Gastrocnemius medialis (tissue), 4 donors: ENCODE measurements around the gene SLF1. TPM values are rescaled to one million over a fixed set of nuclear protein-coding genes. Genes with fewer than 3 reads are reported as not detected.

Source experiments
- ATAC-seq, 2 donors: fragments of 150-250 bp; one replicate each; pipeline ENCODE4 v1.9.1; 2016
- DNase-seq, 2 donors: peaks; one replicate each; pipeline ENCODE4 v3.0.0-alpha.2; 2019
- H3K27ac ChIP-seq, 4 donors: fragments of 200-600 bp; sonication (generic); 1 replicate in 1 of 4; 2 replicates in 3 of 4; pipeline ENCODE4 v1.5.1; 2016 to 2018; ENCODE audit warnings: mild to moderate bottlenecking in 2 of 4, moderate library complexity in 1 of 4
- H3K27me3 ChIP-seq, 3 donors: fragments of 200-600 bp; sonication (generic) in 2 of 3; 1 replicate in 1 of 3; 2 replicates in 2 of 3; pipeline versions ENCODE4 v1.5.1 to v1.6.0; 2016 to 2019; ENCODE audit warnings: mild to moderate bottlenecking in 1 of 3, moderate library complexity in 1 of 3
- H3K36me3 ChIP-seq, 2 donors: fragments of 200-600 bp; sonication (generic) in 1 of 2; one replicate each; pipeline ENCODE4 v1.5.1; 2017 to 2018
- H3K4me1 ChIP-seq, 2 donors: fragments of 200-600 bp; sonication (generic) in 1 of 2; one replicate each; pipeline ENCODE4 v1.5.1; 2016 to 2017; ENCODE audit warnings: mild to moderate bottlenecking in 2 of 2
- H3K4me3 ChIP-seq, 4 donors: fragments of 200-600 bp; sonication (generic) in 3 of 4; 1 replicate in 1 of 4; 2 replicates in 3 of 4; pipeline ENCODE4 v1.5.1; 2016 to 2019; ENCODE audit warnings: mild to moderate bottlenecking in 2 of 4
- H3K9me3 ChIP-seq, 3 donors: fragments of 200-600 bp; sonication (generic) in 2 of 3; 1 replicate in 1 of 3; 2 replicates in 2 of 3; pipeline ENCODE4 v1.5.1; 2016 to 2019
- CTCF ChIP-seq, 5 experiments: fragments of 450-650 bp in 3 of 5; fragments of 200-600 bp in 2 of 5; sonication (generic) in 2 of 5; IDR thresholded peaks in 4 of 5; conservative IDR thresholded peaks in 1 of 5; 1 replicate in 4 of 5; 2 replicates in 1 of 5; pipeline ENCODE4 v1.5.1; 2016 to 2019; ENCODE audit warnings: antibody characterized with exemption in 5 of 5, mild to moderate bottlenecking in 3 of 5, moderate library complexity in 3 of 5
- POLR2A ChIP-seq, 2 donors: fragments of 450-650 bp; IDR thresholded peaks; one replicate each; pipeline ENCODE4 v1.6.1; 2017; ENCODE audit warnings: antibody characterized with exemption in 2 of 2, mild to moderate bottlenecking in 2 of 2, moderate library complexity in 2 of 2
- in situ Hi-C, 4 donors: fragments of 200-750 bp; cut with MboI; loops; one replicate each; pipeline versions ENCODE4 v1.15.0 to v1.8.0; 2017; ENCODE audit warnings: low sequenced_read_pairs in 4 of 4
- intact Hi-C: fragments of 100-400 bp; cut with DNase I; formaldehyde crosslinking; loops from one replicate; pipeline ENCODE4 v1.15.1; 2023; ENCODE audit warnings: low total_unique reads
- total RNA-seq, 4 donors: library from RNA; depleted of rRNA; stranded (reverse); fragments of >200 nt; gene quantifications; one replicate each; pipeline versions ENCODE4 v1.1.0 to v1.2.3, GENCODE V29; 2016

SLF1 gene
- total RNA-seq, 4 donors from 2014 or later: 1.0 to 2.6 (median 1.9) TPM

DNA sequence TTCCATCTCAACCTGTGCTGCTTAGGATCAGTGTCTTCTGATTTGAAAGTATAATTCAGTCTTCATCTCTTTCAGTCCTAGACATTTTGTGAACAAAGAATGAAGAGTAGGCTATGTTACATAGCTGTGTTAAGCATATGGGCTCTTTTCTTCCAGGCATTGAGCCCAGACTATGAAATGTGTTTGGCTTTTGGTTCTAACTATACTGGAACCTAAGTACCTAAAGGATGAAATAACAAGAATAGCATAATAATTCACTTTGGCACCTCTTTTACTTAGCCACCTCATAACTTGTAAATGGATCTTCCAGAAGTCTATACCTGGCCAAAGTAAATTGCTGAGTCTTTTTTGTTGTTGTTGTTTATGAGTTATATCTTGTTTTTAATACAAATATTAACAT, 71.4 kb downstream of the SLF1 start:
- ATAC-seq (no peak), DNase-seq (no peak)
- intact Hi-C loops (no loop called here), in situ Hi-C loops (no loop called here)
- Histone ChIP-seq H3K27me3 (no peaks in the 10 kb centered on the region), H3K36me3 (peaks cover 0 to 8% of the 10 kb centered on the region in 2 donors), H3K9me3 (no peaks in the 10 kb centered on the region), H3K4me3 (no peak overlapping the region), H3K27ac (no peak overlapping the region), H3K4me1 (no peaks in the 10 kb centered on the region)
- no peak for TF ChIP-seq POLR2A (IDR thresholded peaks at IDR 0.05)
- no peak for TF ChIP-seq CTCF (IDR thresholded peaks at IDR 0.05 in 4 of 5, conservative IDR thresholded peaks at IDR 0.05 in 1 of 5)

- intact Hi-C loops: no loop called here
- Histone ChIP-seq H3K4me3 (no peak overlapping the region), H3K36me3 (peaks cover 0 to 8% of the 10 kb centered on the region in 2 donors), H3K4me1 (no peaks in the 10 kb centered on the region), H3K27me3 (no peaks in the 10 kb centered on the region), H3K9me3 (no peaks in the 10 kb centered on the region), H3K27ac (no peak overlapping the region)
- no peak for TF ChIP-seq CTCF (IDR thresholded peaks at IDR 0.05 in 4 of 5, conservative IDR thresholded peaks at IDR 0.05 in 1 of 5)
- TF ChIP-seq POLR2A (IDR thresholded peaks at IDR 0.05): no peak
- DNase-seq: no peak
- in situ Hi-C loops: no loop called here
- ATAC-seq: no peak
These were observed 72.3 kb downstream of the SLF1 start for GRCh38 chr5:94690778-94691177.

DNA sequence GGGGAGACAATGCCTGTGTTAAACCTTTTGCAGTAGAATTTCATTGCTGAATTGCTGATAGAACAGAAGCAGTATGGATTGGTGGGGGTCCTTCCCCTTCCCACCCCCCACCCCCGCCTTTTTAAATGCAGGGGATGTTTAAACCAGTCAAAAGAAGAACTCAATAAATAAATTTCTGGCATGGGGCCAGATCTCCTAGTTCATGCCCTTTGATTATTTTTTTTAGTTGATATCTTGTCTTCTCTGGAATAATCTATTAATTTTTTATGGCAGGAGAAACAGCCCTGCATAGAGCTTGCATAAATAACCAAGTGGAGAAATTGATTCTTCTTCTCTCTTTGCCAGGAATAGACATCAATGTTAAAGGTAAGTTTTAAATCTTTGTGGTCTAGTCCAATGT, 72.8 kb downstream of the SLF1 start:
- ATAC-seq (no peak), DNase-seq (no peak)
- H3K9me3 ChIP-seq: no peaks in the 10 kb centered on the region
- no peaks in the 10 kb centered on the region for H3K27me3 ChIP-seq
- intact Hi-C loops (no loop called here), in situ Hi-C loops (no loop called here)
- no peak overlapping the region for H3K27ac ChIP-seq
- no peaks in the 10 kb centered on the region for H3K4me1 ChIP-seq
- TF ChIP-seq CTCF (IDR thresholded peaks at IDR 0.05 in 4 of 5, conservative IDR thresholded peaks at IDR 0.05 in 1 of 5) (no peak), POLR2A (IDR thresholded peaks at IDR 0.05) (no peak)
- no peak overlapping the region for H3K4me3 ChIP-seq
- peaks cover 0 to 8% of the 10 kb centered on the region in 2 donors for H3K36me3 ChIP-seq

- ATAC-seq: no peak
- peaks cover 0 to 2% of the 10 kb centered on the region in 2 donors for H3K36me3 ChIP-seq
- in situ Hi-C loops: no loop called here
These were observed 73.5 kb downstream of the SLF1 start for GRCh38 chr5:94691949-94692348.

More at GRCh38 chr5:94691949-94692348, 73.5 kb downstream of the SLF1 start:
- no peak for DNase-seq
- Histone ChIP-seq H3K27me3 (no peaks in the 10 kb centered on the region), H3K4me1 (no peaks in the 10 kb centered on the region), H3K4me3 (no peak overlapping the region), H3K9me3 (no peaks in the 10 kb centered on the region), H3K27ac (no peak overlapping the region)
- TF ChIP-seq CTCF (IDR thresholded peaks at IDR 0.05 in 4 of 5, conservative IDR thresholded peaks at IDR 0.05 in 1 of 5) (no peak), POLR2A (IDR thresholded peaks at IDR 0.05) (no peak)
- intact Hi-C loops: no loop called here
